Transverse colon (tissue), 4 donors: ENCODE results near the gene WWOX.

Experiments
- CTCF ChIP-seq, 5 experiments: fragments of 200-600 bp in 3 of 5; fragments of 450-650 bp in 2 of 5; sonication (generic) in 3 of 5; IDR thresholded peaks; 1 replicate in 2 of 5; 2 replicates in 3 of 5; pipeline ENCODE4 v1.5.1; 2016 to 2017; ENCODE audit warnings: antibody characterized with exemption in 5 of 5, inconsistent platforms in 3 of 5, mild to moderate bottlenecking in 2 of 5, moderate library complexity in 1 of 5
- EP300 ChIP-seq: sonication (generic); formaldehyde crosslinking; IDR thresholded peaks from one replicate; pipeline ENCODE4 v1.6.1; 2017; ENCODE audit warnings: antibody characterized with exemption, low read depth
- POLR2A ChIP-seq: fragments of 450-650 bp; IDR thresholded peaks from one replicate; pipeline ENCODE4 v1.6.1; 2016; ENCODE audit warnings: antibody characterized with exemption, mild to moderate bottlenecking, moderate library complexity
- POLR2AphosphoS5 ChIP-seq, 3 donors: sonication (generic); formaldehyde crosslinking; IDR thresholded peaks; one replicate each; pipeline ENCODE4 v1.6.1; 2016; ENCODE audit warnings: antibody characterized with exemption in 3 of 3

GRCh38 chr16:78505036-78505435 lies 405.6 kb downstream of the WWOX start:
- no peak for TF ChIP-seq CTCF (IDR thresholded peaks at IDR 0.05)
- no peak for TF ChIP-seq POLR2AphosphoS5 (IDR thresholded peaks at IDR 0.05)
- no peak for TF ChIP-seq POLR2A
- TF ChIP-seq EP300: no peak
